Ishikawa (cell line): ENCODE data around the gene IFNK.

Source experiments
- EP300 ChIP-seq: IDR thresholded peaks from 2 replicates; pipeline ENCODE4 v1.6.1; 2012; ENCODE audit warnings: borderline replicate concordance
- MAX ChIP-seq: IDR thresholded peaks from 2 replicates; pipeline ENCODE4 v1.6.1; 2012
- RAD21 ChIP-seq: IDR thresholded peaks from 2 replicates; pipeline ENCODE4 v1.6.1; 2012; ENCODE audit warnings: low read depth
- TAF1 ChIP-seq: IDR thresholded peaks from 2 replicates; pipeline ENCODE4 v1.6.1; 2012; ENCODE audit warnings: low read depth, mild to moderate bottlenecking
- TCF12 ChIP-seq: IDR thresholded peaks from 2 replicates; pipeline ENCODE4 v1.6.1; 2012; ENCODE audit warnings: low read depth
- USF1 ChIP-seq: IDR thresholded peaks from 2 replicates; pipeline ENCODE4 v1.6.1; 2012

GRCh38 chr9:27520986-27521385 lies 3.1 kb upstream of the IFNK start:
- TF ChIP-seq EP300 (no peak), RAD21 (no peak), MAX (no peak), TCF12 (no peak), TAF1 (no peak), USF1 (no peak)
